Measurements from ENCODE around the gene DCHS2.

The DCHS2 gene

GRCh38 chr4:154475820-154476219 is 15.8 kb downstream of the DCHS2 start:
- no peak for TF ChIP-seq CTCF (IDR thresholded peaks at IDR 0.05; ENCODE audit: insufficient read depth, low read depth, low read length, missing control alignments)
- no peak for DNase-seq (ENCODE audit: low read depth)
- H3K4me3 ChIP-seq (ENCODE audit: low read depth, low read length): no peak overlapping the region

DNA sequence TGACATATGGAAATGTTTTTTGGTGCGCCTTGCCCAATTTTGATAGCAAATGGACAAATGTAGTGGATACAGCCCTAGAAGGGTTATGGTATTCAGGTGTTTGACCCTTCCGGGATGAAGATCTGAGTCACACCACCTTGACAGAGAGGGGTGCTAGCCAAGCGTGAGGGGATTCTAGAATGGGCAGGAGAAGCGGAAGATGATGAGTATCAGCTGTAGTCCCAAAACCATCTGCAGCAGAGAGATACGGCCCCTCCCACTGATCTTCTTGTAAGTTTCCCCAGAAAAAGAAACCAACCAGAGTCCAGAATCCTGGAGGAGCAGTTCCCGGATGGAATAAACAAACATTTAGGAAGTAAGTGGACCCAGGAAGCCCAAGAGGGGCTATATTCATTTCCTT is 18.1 kb downstream of the DCHS2 start:
- DNase-seq (ENCODE audit: low read depth): no peak
- no peak overlapping the region for H3K4me3 ChIP-seq (ENCODE audit: low read depth, low read length)
- no peak for TF ChIP-seq CTCF (IDR thresholded peaks at IDR 0.05; ENCODE audit: insufficient read depth, low read depth, low read length, missing control alignments)

GRCh38 chr4:154472858-154473257 is 18.7 kb downstream of the DCHS2 start:
- no peak for TF ChIP-seq CTCF (IDR thresholded peaks at IDR 0.05; ENCODE audit: insufficient read depth, low read depth, low read length, missing control alignments)
- no peak overlapping the region for H3K4me3 ChIP-seq (ENCODE audit: low read depth, low read length)
- DNase-seq (ENCODE audit: low read depth): no peak

GRCh38 chr4:154471526-154472331 is 19.9 kb downstream of the DCHS2 start:
- no peak for DNase-seq (ENCODE audit: low read depth)
- no peak for TF ChIP-seq CTCF (IDR thresholded peaks at IDR 0.05; ENCODE audit: insufficient read depth, low read depth, low read length, missing control alignments)
- H3K4me3 ChIP-seq (ENCODE audit: low read depth, low read length): no peak overlapping the region

DNA sequence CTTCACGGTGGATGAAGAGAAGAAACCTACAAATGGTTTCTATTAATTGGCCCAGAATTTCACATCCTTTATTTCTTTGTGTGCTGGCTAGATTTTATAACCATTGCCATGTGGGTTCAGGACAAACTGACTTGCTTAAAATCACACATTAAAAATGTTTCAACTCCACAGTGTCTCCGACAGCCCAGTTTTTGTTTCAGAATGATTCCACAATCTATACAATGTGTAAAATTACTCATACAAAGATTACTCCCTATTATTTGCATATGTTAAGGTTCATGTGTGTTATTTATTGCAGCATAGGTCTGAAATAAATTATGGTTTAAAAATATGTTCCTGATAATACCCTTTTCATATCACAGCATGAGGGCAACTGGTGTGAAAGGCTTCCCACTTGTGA is 20.6 kb downstream of the DCHS2 start:
- DNase-seq (ENCODE audit: low read depth): no peak
- no peak overlapping the region for H3K4me3 ChIP-seq (ENCODE audit: low read depth, low read length)
- TF ChIP-seq CTCF (IDR thresholded peaks at IDR 0.05; ENCODE audit: insufficient read depth, low read depth, low read length, missing control alignments): no peak

DNA sequence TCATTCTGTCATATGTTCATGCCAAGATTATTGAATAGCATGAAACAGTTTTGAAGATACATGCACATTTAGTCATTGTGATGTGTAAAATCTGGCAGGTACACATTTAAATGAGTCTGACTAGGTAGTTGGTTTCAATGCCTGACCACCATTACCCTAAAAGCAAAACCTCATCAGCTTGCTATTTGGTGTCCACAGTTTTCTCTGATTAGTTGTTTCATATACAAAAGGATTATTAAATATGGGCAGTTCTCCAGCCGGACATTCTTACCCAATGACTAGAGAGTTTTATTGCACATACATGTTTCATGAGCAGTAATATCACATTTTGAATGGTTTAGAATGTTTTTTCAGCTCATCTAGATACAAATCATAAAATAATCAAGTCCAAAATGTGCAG is 23.7 kb downstream of the DCHS2 start:
- DNase-seq (ENCODE audit: low read depth): no peak
- TF ChIP-seq CTCF (IDR thresholded peaks at IDR 0.05; ENCODE audit: insufficient read depth, low read depth, low read length, missing control alignments): no peak
- no peak overlapping the region for H3K4me3 ChIP-seq (ENCODE audit: low read depth, low read length)

GRCh38 chr4:154466336-154466735 is 25.3 kb downstream of the DCHS2 start:
- no peak for TF ChIP-seq CTCF (IDR thresholded peaks at IDR 0.05; ENCODE audit: insufficient read depth, low read depth, low read length, missing control alignments)
- DNase-seq (ENCODE audit: low read depth): no peak
- H3K4me3 ChIP-seq (ENCODE audit: low read depth, low read length): no peak overlapping the region
